H9 (cell line): Measurements from ENCODE around the gene MTMR3. TPM values are rescaled to one million over a fixed set of nuclear protein-coding genes. Genes with fewer than 3 reads are reported as not detected.

Source experiments
- DNase-seq: peaks from one replicate; pipeline ENCODE4 v3.0.0-alpha.2; 2017
- H2AFZ ChIP-seq: one replicate; pipeline ENCODE4 v1.6.1; 2013; ENCODE audit warnings: mild to moderate bottlenecking, low read length, control low read depth, moderate library complexity
- H2AK5ac ChIP-seq: 2 replicates; pipeline ENCODE4 v1.6.1; 2013; ENCODE audit warnings: low read length, control low read depth, mixed read lengths; ENCODE audit not compliant: insufficient read length
- H2BK120ac ChIP-seq: one replicate; pipeline ENCODE4 v1.6.1; 2013; ENCODE audit warnings: low read depth, mild to moderate bottlenecking, low read length, control low read depth, inconsistent platforms; ENCODE audit not compliant: poor library complexity, severe bottlenecking
- H2BK12ac ChIP-seq: 2 replicates; pipeline ENCODE4 v1.6.1; 2013; ENCODE audit warnings: low read length, control low read depth, mixed read lengths, low read depth; ENCODE audit not compliant: insufficient read length
- H2BK15ac ChIP-seq: 2 replicates; pipeline ENCODE4 v1.6.1; 2013; ENCODE audit warnings: low read depth, low read length, control low read depth
- H2BK20ac ChIP-seq: one replicate; pipeline ENCODE4 v1.6.1; 2013; ENCODE audit warnings: low read depth, mild to moderate bottlenecking, low read length, control low read depth, inconsistent platforms; ENCODE audit not compliant: poor library complexity, severe bottlenecking
- H2BK5ac ChIP-seq: 2 replicates; pipeline ENCODE4 v1.6.1; 2013; ENCODE audit warnings: low read length, control low read depth, mixed read lengths; ENCODE audit not compliant: insufficient read length
- H3K14ac ChIP-seq: 2 replicates; pipeline ENCODE4 v1.6.1; 2013; ENCODE audit warnings: low read length, control low read depth; ENCODE audit not compliant: insufficient read depth
- H3K18ac ChIP-seq: 2 replicates; pipeline ENCODE4 v1.6.1; 2013; ENCODE audit warnings: low read depth, mild to moderate bottlenecking, mixed read lengths, low read length, control low read depth; ENCODE audit not compliant: insufficient read length
- H3K23ac ChIP-seq: 2 replicates; pipeline ENCODE4 v1.6.1; 2013; ENCODE audit warnings: low read length, control low read depth, mixed read lengths, low read depth; ENCODE audit not compliant: insufficient read length
- H3K23me2 ChIP-seq: 2 replicates; pipeline ENCODE4 v1.6.1; 2013; ENCODE audit warnings: low read depth, mild to moderate bottlenecking, mixed read lengths, low read length, control low read depth; ENCODE audit not compliant: insufficient read length, poor library complexity, severe bottlenecking
- H3K27ac ChIP-seq: 2 replicates; pipeline ENCODE4 v1.5.1; 2013; ENCODE audit warnings: low read length, control low read depth, mixed read lengths, low read depth; ENCODE audit not compliant: insufficient read length
- H3K27me3 ChIP-seq: 2 replicates; pipeline ENCODE4 v1.6.1; 2013; ENCODE audit warnings: low read length, control low read depth, inconsistent platforms; ENCODE audit not compliant: insufficient read depth
- H3K4ac ChIP-seq: 2 replicates; pipeline ENCODE4 v1.6.1; 2013; ENCODE audit warnings: low read depth, mild to moderate bottlenecking, control low read depth, inconsistent platforms, low read length, moderate library complexity
- H3K4me1 ChIP-seq: 2 replicates; pipeline ENCODE4 v1.6.1; 2013; ENCODE audit warnings: low read length, control low read depth, inconsistent platforms; ENCODE audit not compliant: insufficient read depth
- H3K4me2 ChIP-seq: 2 replicates; pipeline ENCODE4 v1.6.1; 2013; ENCODE audit warnings: low read length, control low read depth, mixed read lengths; ENCODE audit not compliant: insufficient read length, insufficient read depth
- H3K56ac ChIP-seq: 2 replicates; pipeline ENCODE4 v1.6.1; 2013; ENCODE audit warnings: low read depth, mild to moderate bottlenecking, mixed read lengths, low read length, control low read depth; ENCODE audit not compliant: insufficient read length
- H3K79me1 ChIP-seq: 2 replicates; pipeline ENCODE4 v1.6.1; 2013; ENCODE audit warnings: low read depth, mild to moderate bottlenecking, moderate library complexity, low read length, control low read depth, inconsistent platforms; ENCODE audit not compliant: insufficient read depth, poor library complexity, severe bottlenecking
- H3K79me2 ChIP-seq: 2 replicates; pipeline ENCODE4 v1.6.1; 2013; ENCODE audit warnings: low read length, control low read depth, inconsistent platforms; ENCODE audit not compliant: insufficient read depth
- H3K9ac ChIP-seq: 2 replicates; pipeline ENCODE4 v1.6.1; 2013; ENCODE audit warnings: low read length, control low read depth, mixed read lengths; ENCODE audit not compliant: insufficient read length; ENCODE audit errors: extremely low read depth
- H3K9me3 ChIP-seq: one replicate; pipeline ENCODE4 v1.6.1; 2013; ENCODE audit warnings: low read depth, low read length, inconsistent platforms; ENCODE audit not compliant: control insufficient read depth
- H3T11ph ChIP-seq: one replicate; pipeline ENCODE4 v1.6.1; 2013; ENCODE audit warnings: mild to moderate bottlenecking, low read length, control low read depth, inconsistent platforms
- H4K20me1 ChIP-seq: one replicate; pipeline ENCODE4 v1.6.1; 2013; ENCODE audit not compliant: control insufficient read depth, insufficient read length, insufficient read depth
- H4K5ac ChIP-seq: 2 replicates; pipeline ENCODE4 v1.6.1; 2013; ENCODE audit warnings: low read depth, mild to moderate bottlenecking, mixed read lengths, low read length, control low read depth; ENCODE audit not compliant: insufficient read length
- H4K8ac ChIP-seq: replicated peaks from 2 replicates; pipeline ENCODE4 v1.6.1; 2013; ENCODE audit warnings: low read length, control low read depth, mixed read lengths, low read depth; ENCODE audit not compliant: insufficient read length
- H4K91ac ChIP-seq: 2 replicates; pipeline ENCODE4 v1.6.1; 2013; ENCODE audit warnings: low read depth, mild to moderate bottlenecking, moderate library complexity, mixed read lengths, low read length, control low read depth; ENCODE audit not compliant: insufficient read length
- H3K27ac Mint-ChIP-seq, 3 experiments: 2 replicates in 2 of 3; 3 replicates in 1 of 3; pipeline ENCODE4 v1.8.0; 2020 to 2021; ENCODE audit warnings: mixed read lengths in 3 of 3, mild to moderate bottlenecking in 1 of 3, moderate library complexity in 1 of 3
- H3K27me3 Mint-ChIP-seq: 2 replicates; pipeline ENCODE4 v1.8.0; 2021; ENCODE audit warnings: low read depth, mild to moderate bottlenecking, moderate library complexity, mixed read lengths
- H3K36me3 Mint-ChIP-seq, 3 experiments: 2 replicates in 2 of 3; 3 replicates in 1 of 3; pipeline ENCODE4 v1.8.0; 2020 to 2021; ENCODE audit warnings: low read depth in 3 of 3, mixed read lengths in 3 of 3; ENCODE audit not compliant: insufficient read depth in 1 of 3
- H3K4me1 Mint-ChIP-seq, 2 experiments: 2 replicates each; pipeline ENCODE4 v1.8.0; 2020; ENCODE audit warnings: mixed read lengths in 2 of 2
- H3K4me3 Mint-ChIP-seq, 2 experiments: 2 replicates in 1 of 2; 3 replicates in 1 of 2; pipeline ENCODE4 v1.8.0; 2020 to 2021; ENCODE audit warnings: mild to moderate bottlenecking in 2 of 2, mixed read lengths in 2 of 2, moderate library complexity in 1 of 2
- H3K9me3 Mint-ChIP-seq, 2 experiments: 2 replicates in 1 of 2; 3 replicates in 1 of 2; pipeline ENCODE4 v1.8.0; 2020; ENCODE audit warnings: mild to moderate bottlenecking in 2 of 2, mixed read lengths in 2 of 2, moderate library complexity in 1 of 2
- total RNA-seq: library from RNA; stranded (reverse); gene quantifications from 2 replicates; pipeline ENCODE4 v1.2.1, GENCODE V29; 2021
- TF ChIP-seq, protein P1 (sequence below): fragments of 200-600 bp; sonication (generic); conservative IDR thresholded peaks from 3 replicates; pipeline ENCODE4 v1.8.0; 2021; ENCODE audit warnings: antibody characterized with exemption, mild to moderate bottlenecking

The MTMR3 gene
- total RNA-seq, 1 experiment from 2014 or later = 19.8 TPM

DNA sequence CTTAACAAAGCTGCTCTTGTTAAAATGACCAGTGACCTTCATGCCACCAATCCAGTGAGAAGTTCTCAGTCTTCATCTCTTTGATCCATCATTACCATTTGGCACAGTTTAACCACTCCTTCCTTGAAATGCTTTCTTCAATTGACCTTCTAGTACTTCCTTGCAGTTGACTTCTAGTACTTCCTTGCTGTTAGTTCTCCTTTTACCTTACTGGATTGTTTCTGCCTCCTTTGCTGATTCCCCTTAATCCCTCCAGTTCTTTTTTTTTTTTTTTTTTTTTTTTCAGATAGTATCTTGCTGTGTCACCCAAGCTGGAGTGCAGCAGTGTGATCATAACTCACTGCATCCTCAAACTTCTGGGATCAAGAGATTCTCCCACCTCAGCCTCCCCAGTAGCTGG, 131.3 kb downstream of the MTMR3 start:
- no peak overlapping the region for H2BK5ac ChIP-seq
- no peaks in the 10 kb centered on the region for H3K27me3 ChIP-seq
- no peak overlapping the region for H3K18ac ChIP-seq
- H4K5ac ChIP-seq = no peak overlapping the region
- H3K14ac ChIP-seq = no peak overlapping the region
- no peak overlapping the region for H2AK5ac ChIP-seq
- no peaks in the 10 kb centered on the region for H3K9me3 Mint-ChIP-seq
- no peak overlapping the region for H2BK20ac ChIP-seq
- no peak overlapping the region for H3K56ac ChIP-seq
- H4K91ac ChIP-seq = no peak overlapping the region
- no peaks in the 10 kb centered on the region for H3K79me2 ChIP-seq
- H2BK15ac ChIP-seq = no peak overlapping the region
- peaks cover 12 to 69% (median 52%) of the 10 kb centered on the region in 3 experiments; a peak in 5 of 7 replicates for H3K36me3 Mint-ChIP-seq
- H4K8ac ChIP-seq = no peak overlapping the region
- no peak overlapping the region for H3K9ac ChIP-seq
- H2BK12ac ChIP-seq = no peak overlapping the region
- H3K4me3 Mint-ChIP-seq = no peak overlapping the region
- DNase-seq = no peak
- H3K4me1 ChIP-seq = no peaks in the 10 kb centered on the region
- no peak overlapping the region for H3K27ac ChIP-seq
- no peaks in the 10 kb centered on the region for H3K27me3 Mint-ChIP-seq
- H2BK120ac ChIP-seq = no peak overlapping the region
- no peak overlapping the region for H3T11ph ChIP-seq
- H3K23me2 ChIP-seq = no peaks in the 10 kb centered on the region
- no peaks in the 10 kb centered on the region for H3K79me1 ChIP-seq
- TF ChIP-seq, protein P1, sequence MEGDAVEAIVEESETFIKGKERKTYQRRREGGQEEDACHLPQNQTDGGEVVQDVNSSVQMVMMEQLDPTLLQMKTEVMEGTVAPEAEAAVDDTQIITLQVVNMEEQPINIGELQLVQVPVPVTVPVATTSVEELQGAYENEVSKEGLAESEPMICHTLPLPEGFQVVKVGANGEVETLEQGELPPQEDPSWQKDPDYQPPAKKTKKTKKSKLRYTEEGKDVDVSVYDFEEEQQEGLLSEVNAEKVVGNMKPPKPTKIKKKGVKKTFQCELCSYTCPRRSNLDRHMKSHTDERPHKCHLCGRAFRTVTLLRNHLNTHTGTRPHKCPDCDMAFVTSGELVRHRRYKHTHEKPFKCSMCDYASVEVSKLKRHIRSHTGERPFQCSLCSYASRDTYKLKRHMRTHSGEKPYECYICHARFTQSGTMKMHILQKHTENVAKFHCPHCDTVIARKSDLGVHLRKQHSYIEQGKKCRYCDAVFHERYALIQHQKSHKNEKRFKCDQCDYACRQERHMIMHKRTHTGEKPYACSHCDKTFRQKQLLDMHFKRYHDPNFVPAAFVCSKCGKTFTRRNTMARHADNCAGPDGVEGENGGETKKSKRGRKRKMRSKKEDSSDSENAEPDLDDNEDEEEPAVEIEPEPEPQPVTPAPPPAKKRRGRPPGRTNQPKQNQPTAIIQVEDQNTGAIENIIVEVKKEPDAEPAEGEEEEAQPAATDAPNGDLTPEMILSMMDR = no peak
- H3K9me3 ChIP-seq = no peaks in the 10 kb centered on the region
- peak overlapping the region in 1 of 3 experiments; percentile 14; a peak in 1 of 7 replicates for H3K27ac Mint-ChIP-seq
- no peak overlapping the region for H3K4me2 ChIP-seq
- no peaks in the 10 kb centered on the region for H4K20me1 ChIP-seq
- H3K4me1 Mint-ChIP-seq = 0 out of 4 replicates have a peak, but pooled peaks cover under 1 to 6% of the 10 kb centered on the region in 2 experiments
- H3K23ac ChIP-seq = no peak overlapping the region
- H2AFZ ChIP-seq = no peak overlapping the region
- no peak overlapping the region for H3K4ac ChIP-seq
